ENCODE results near the gene FILIP1L.

Gene FILIP1L

GRCh38 chr3:99953596-99953995 is 160.7 kb downstream of the FILIP1L start:
- no peak for DNase-seq

- DNase-seq, result no peak
These were observed 162.0 kb downstream of the FILIP1L start for GRCh38 chr3:99952306-99952705.

GRCh38 chr3:99951701-99952100 is 162.6 kb downstream of the FILIP1L start:
- DNase-seq, result no peak

- DNase-seq, result no peak
These were observed 163.4 kb downstream of the FILIP1L start for GRCh38 chr3:99950921-99951320.

GRCh38 chr3:99949956-99950670 is 164.2 kb downstream of the FILIP1L start:
- DNase-seq, result no peak

- DNase-seq, result no peak
These were observed 165.7 kb downstream of the FILIP1L start for GRCh38 chr3:99948467-99949089.

- DNase-seq, result no peak
These were observed 166.9 kb downstream of the FILIP1L start for GRCh38 chr3:99947356-99947755.

GRCh38 chr3:99945328-99945995 is 168.8 kb downstream of the FILIP1L start:
- DNase-seq, result peak in 1 of 51 donors; percentile 4

- DNase-seq, result peak in 1 of 51 donors; percentile 14
These were observed 170.2 kb downstream of the FILIP1L start for GRCh38 chr3:99943931-99944761.

GRCh38 chr3:99941211-99941610 is 173.1 kb downstream of the FILIP1L start:
- DNase-seq, result no peak

- no peak for DNase-seq
These were observed 174.0 kb downstream of the FILIP1L start for GRCh38 chr3:99940350-99940749.

- no peak for DNase-seq
These were observed 174.4 kb downstream of the FILIP1L start for GRCh38 chr3:99939876-99940275.

- no peak for DNase-seq
These were observed 175.9 kb downstream of the FILIP1L start for GRCh38 chr3:99938270-99938911.

GRCh38 chr3:99934975-99935797 is 179.1 kb downstream of the FILIP1L start:
- no peak for DNase-seq

- no peak for DNase-seq
These were observed 180.1 kb downstream of the FILIP1L start for GRCh38 chr3:99933971-99934750.

GRCh38 chr3:99931059-99931458 is 183.2 kb downstream of the FILIP1L start:
- DNase-seq, result no peak

GRCh38 chr3:99929745-99930139 is 184.6 kb downstream of the FILIP1L start:
- peak in 1 of 51 donors; percentile 38 for DNase-seq

- no peak for DNase-seq
These were observed 185.2 kb downstream of the FILIP1L start for GRCh38 chr3:99928771-99929744.

Measured in hypothalamus (tissue), 51 donors.